A673 (cell line): ENCODE measurements around the gene ZNF8. TPM values are rescaled to one million over a fixed set of nuclear protein-coding genes. Genes with fewer than 3 reads are reported as not detected.

Source experiments
- BruUV-seq: library from RNA; stranded (reverse); fragments of 400-500 nt; replicated peaks from 2 replicates; lab custom pipeline; 2021; lab: Mats Ljungman, UMichigan
- CTCF ChIA-PET: fragments of 300-600 bp; sonication (Branson Sonifier 250); formaldehyde crosslinking; loops from one replicate; lab custom pipeline; 2022; ENCODE audit warnings: antibody characterized with exemption; lab: Charles Lee
- POLR2A ChIA-PET: fragments of 300-600 bp; sonication (Branson Sonifier 250); formaldehyde crosslinking; loops from one replicate; lab custom pipeline; 2022; ENCODE audit warnings: antibody characterized with exemption; ENCODE audit not compliant: low non-redundant PET; lab: Charles Lee
- DNase-seq: peaks from one replicate; pipeline ENCODE4 v3.0.0-alpha.2; 2015; ENCODE audit warnings: low spot score
- H3K27ac ChIP-seq: fragments of 200-600 bp; sonication (generic); 2 replicates; pipeline ENCODE4 v1.5.1; 2016; ENCODE audit warnings: mixed run types, low read depth, mild to moderate bottlenecking, mixed read lengths, antibody characterized with exemption, low read length; ENCODE audit not compliant: poor library complexity, severe bottlenecking
- H3K27me3 ChIP-seq: fragments of 200-600 bp; sonication (generic); replicated peaks from 2 replicates; pipeline ENCODE4 v1.6.1; 2017; ENCODE audit warnings: mixed run types, low read depth, mild to moderate bottlenecking, mixed read lengths, antibody characterized with exemption, low read length; ENCODE audit not compliant: insufficient read depth, poor library complexity
- H3K36me3 ChIP-seq: fragments of 200-600 bp; sonication (generic); 2 replicates; pipeline ENCODE4 v1.6.1; 2016; ENCODE audit warnings: mixed run types, mild to moderate bottlenecking, mixed read lengths, antibody characterized with exemption, low read length; ENCODE audit not compliant: insufficient read depth, poor library complexity, severe bottlenecking
- H3K4me1 ChIP-seq: fragments of 200-600 bp; sonication (generic); 2 replicates; pipeline ENCODE4 v1.6.1; 2017; ENCODE audit warnings: mixed run types, mild to moderate bottlenecking, mixed read lengths, antibody characterized with exemption, low read length; ENCODE audit not compliant: insufficient read depth, poor library complexity, severe bottlenecking
- H3K4me3 ChIP-seq: fragments of 200-600 bp; sonication (generic); 2 replicates; pipeline ENCODE4 v1.5.1; 2016; ENCODE audit warnings: low read depth, mixed run types, mild to moderate bottlenecking, mixed read lengths, low read length; ENCODE audit not compliant: poor library complexity, severe bottlenecking
- H3K9me3 ChIP-seq: fragments of 200-600 bp; sonication (generic); 2 replicates; pipeline ENCODE4 v1.6.1; 2016; ENCODE audit warnings: mixed run types, low read depth, mild to moderate bottlenecking, mixed read lengths, antibody characterized with exemption, low read length; ENCODE audit not compliant: poor library complexity, severe bottlenecking
- CTCF ChIP-seq: fragments of 300-800, 200-600 bp; sonication (generic); conservative IDR thresholded peaks from 2 replicates; pipeline ENCODE4 v1.5.1; 2017; ENCODE audit warnings: low read depth, mild to moderate bottlenecking, antibody characterized with exemption, low read length, moderate library complexity, mixed read lengths
- EZH2 ChIP-seq: fragments of 200-600 bp; sonication (generic); IDR thresholded peaks from 2 replicates; pipeline ENCODE4 v1.6.1; 2017; ENCODE audit warnings: borderline replicate concordance, low read depth, mild to moderate bottlenecking, mixed read lengths, antibody characterized with exemption, low read length; ENCODE audit not compliant: poor library complexity, severe bottlenecking
- intact Hi-C: fragments of 100-400 bp; cut with micrococcal nuclease; formaldehyde crosslinking; loops from one replicate; pipeline ENCODE4 v1.10.0; 2022; ENCODE audit not compliant: unreplicated experiment
- total RNA-seq: library from RNA; stranded (reverse); gene quantifications from 2 replicates; pipeline ENCODE4 v1.2.3, GENCODE V29; 2021

Gene ZNF8
- total RNA-seq, 1 experiment from 2014 or later, result 11.9 TPM

GRCh38 chr19:58349590-58349989 is 70.8 kb downstream of the ZNF8 start:
- ChIA-PET POLR2A (interaction anchor here (0.7 kb wide), 1 partner anchor 32 kb away, joined by 8 read pairs; no protein-coding TSS in a partner anchor), CTCF (no interaction called here)
- BruUV-seq, result no TSS peak
- Histone ChIP-seq H3K4me1 (peaks cover 8% of the 10 kb centered on the region), H3K27me3 (no peaks in the 10 kb centered on the region), H3K9me3 (no peaks in the 10 kb centered on the region), H3K4me3 (no peak overlapping the region), H3K27ac (no peak overlapping the region), H3K36me3 (no peaks in the 10 kb centered on the region)
- TF ChIP-seq EZH2, result no peak
- no peak for TF ChIP-seq CTCF
- DNase-seq, result no peak
- intact Hi-C loops, result no loop called here

GRCh38 chr19:58350001-58350861 is 71.5 kb downstream of the ZNF8 start:
- no peak for TF ChIP-seq EZH2
- no peak for TF ChIP-seq CTCF
- H3K4me3 ChIP-seq, result no peak overlapping the region
- no peak overlapping the region for H3K27ac ChIP-seq
- no peak for DNase-seq
- intact Hi-C loops, result no loop called here
- H3K36me3 ChIP-seq, result no peaks in the 10 kb centered on the region
- no TSS peak for BruUV-seq
- H3K9me3 ChIP-seq, result no peaks in the 10 kb centered on the region
- H3K4me1 ChIP-seq, result peaks cover 8% of the 10 kb centered on the region
- ChIA-PET POLR2A (no interaction called here), CTCF (no interaction called here)
- no peaks in the 10 kb centered on the region for H3K27me3 ChIP-seq

- ChIA-PET CTCF (no interaction called here), POLR2A (no interaction called here)
- no TSS peak for BruUV-seq
- Histone ChIP-seq H3K4me1 (peaks cover 8% of the 10 kb centered on the region), H3K27ac (no peak overlapping the region), H3K36me3 (no peaks in the 10 kb centered on the region), H3K9me3 (no peaks in the 10 kb centered on the region), H3K27me3 (no peaks in the 10 kb centered on the region), H3K4me3 (no peak overlapping the region)
- no peak for TF ChIP-seq EZH2
- no peak for TF ChIP-seq CTCF
- intact Hi-C loops, result no loop called here
- no peak for DNase-seq
Observed at GRCh38 chr19:58350871-58351557, 72.3 kb downstream of the ZNF8 start.
